ENCODE measurements around the gene MACF1. TPM values are rescaled to one million over a fixed set of nuclear protein-coding genes. Genes with fewer than 3 reads are reported as not detected.

Gene MACF1
- total RNA-seq, 1 experiment from 2014 or later: 265 TPM

GRCh38 chr1:39317910-39318633, 113.6 kb downstream of the MACF1 start:
- BruUV-seq (replicated peaks): no TSS peak
- POLR2A ChIA-PET (ENCODE audit: low non-redundant PET): interaction anchor here (0.7 kb wide), 1 partner anchor 37 kb away, joined by 3 read pairs; no protein-coding TSS in a partner anchor

DNA sequence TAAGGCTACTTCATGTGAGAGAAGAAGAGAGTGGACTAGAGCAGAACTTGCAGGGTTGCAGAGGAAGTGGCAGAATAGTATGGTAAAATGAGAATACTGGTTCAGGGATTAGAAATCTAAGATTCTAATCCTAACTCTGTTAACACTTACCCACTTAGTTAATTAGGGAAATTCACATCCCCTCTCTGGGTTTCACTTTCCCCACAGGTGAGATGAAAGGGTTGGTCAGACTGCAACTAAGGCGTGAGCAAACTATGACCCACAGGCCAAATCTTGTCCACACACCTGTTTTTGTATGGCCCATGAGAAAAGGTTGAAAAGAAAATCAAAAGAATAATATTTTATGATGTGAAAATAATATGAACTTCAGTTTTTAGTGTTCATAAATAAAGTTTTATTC, 117.5 kb downstream of the MACF1 start:
- DNase-seq (ENCODE audit: low spot score): no peak
- Histone ChIP-seq H3K36me3 (ENCODE audit: insufficient read depth, low read length, poor library complexity, severe bottlenecking) (peaks cover 66% of the 10 kb centered on the region), H3K4me1 (ENCODE audit: insufficient read depth, low read length, poor library complexity, severe bottlenecking) (no peaks in the 10 kb centered on the region), H3K27ac (ENCODE audit: low read depth, low read length, poor library complexity, severe bottlenecking) (no peak overlapping the region), H3K4me3 (ENCODE audit: low read depth, low read length, poor library complexity, severe bottlenecking) (no peak overlapping the region), H3K9me3 (ENCODE audit: low read depth, low read length, poor library complexity, severe bottlenecking) (no peaks in the 10 kb centered on the region), H3K27me3 (replicated peaks; ENCODE audit: insufficient read depth, low read depth, low read length, poor library complexity) (no peaks in the 10 kb centered on the region)
- intact Hi-C loops (cut with micrococcal nuclease; ENCODE audit: unreplicated experiment): no loop called here
- no peak for TF ChIP-seq EZH2 (IDR thresholded peaks at IDR 0.05; ENCODE audit: borderline replicate concordance, low read depth, low read length, poor library complexity, severe bottlenecking)
- TF ChIP-seq, protein P1, sequence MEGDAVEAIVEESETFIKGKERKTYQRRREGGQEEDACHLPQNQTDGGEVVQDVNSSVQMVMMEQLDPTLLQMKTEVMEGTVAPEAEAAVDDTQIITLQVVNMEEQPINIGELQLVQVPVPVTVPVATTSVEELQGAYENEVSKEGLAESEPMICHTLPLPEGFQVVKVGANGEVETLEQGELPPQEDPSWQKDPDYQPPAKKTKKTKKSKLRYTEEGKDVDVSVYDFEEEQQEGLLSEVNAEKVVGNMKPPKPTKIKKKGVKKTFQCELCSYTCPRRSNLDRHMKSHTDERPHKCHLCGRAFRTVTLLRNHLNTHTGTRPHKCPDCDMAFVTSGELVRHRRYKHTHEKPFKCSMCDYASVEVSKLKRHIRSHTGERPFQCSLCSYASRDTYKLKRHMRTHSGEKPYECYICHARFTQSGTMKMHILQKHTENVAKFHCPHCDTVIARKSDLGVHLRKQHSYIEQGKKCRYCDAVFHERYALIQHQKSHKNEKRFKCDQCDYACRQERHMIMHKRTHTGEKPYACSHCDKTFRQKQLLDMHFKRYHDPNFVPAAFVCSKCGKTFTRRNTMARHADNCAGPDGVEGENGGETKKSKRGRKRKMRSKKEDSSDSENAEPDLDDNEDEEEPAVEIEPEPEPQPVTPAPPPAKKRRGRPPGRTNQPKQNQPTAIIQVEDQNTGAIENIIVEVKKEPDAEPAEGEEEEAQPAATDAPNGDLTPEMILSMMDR (conservative IDR thresholded peaks at IDR 0.05; ENCODE audit: low read depth, low read length): no peak
- no TSS peak for BruUV-seq (replicated peaks)
- POLR2A ChIA-PET (ENCODE audit: low non-redundant PET): no interaction called here
- CTCF ChIA-PET: no interaction called here

More at GRCh38 chr1:39317910-39318633, 113.6 kb downstream of the MACF1 start:
- TF ChIP-seq, protein P1 (conservative IDR thresholded peaks at IDR 0.05; ENCODE audit: low read depth, low read length): no peak
- TF ChIP-seq EZH2 (IDR thresholded peaks at IDR 0.05; ENCODE audit: borderline replicate concordance, low read depth, low read length, poor library complexity, severe bottlenecking): no peak
- DNase-seq (ENCODE audit: low spot score): no peak
- no peak overlapping the region for H3K27ac ChIP-seq (ENCODE audit: low read depth, low read length, poor library complexity, severe bottlenecking)
- intact Hi-C loops (cut with micrococcal nuclease; ENCODE audit: unreplicated experiment): no loop called here
- H3K4me1 ChIP-seq (ENCODE audit: insufficient read depth, low read length, poor library complexity, severe bottlenecking): no peaks in the 10 kb centered on the region
- CTCF ChIA-PET: no interaction called here
- peaks cover 56% of the 10 kb centered on the region for H3K36me3 ChIP-seq (ENCODE audit: insufficient read depth, low read length, poor library complexity, severe bottlenecking)
- no peaks in the 10 kb centered on the region for H3K27me3 ChIP-seq (replicated peaks; ENCODE audit: insufficient read depth, low read depth, low read length, poor library complexity)
- no peak overlapping the region for H3K4me3 ChIP-seq (ENCODE audit: low read depth, low read length, poor library complexity, severe bottlenecking)
- H3K9me3 ChIP-seq (ENCODE audit: low read depth, low read length, poor library complexity, severe bottlenecking): no peaks in the 10 kb centered on the region

- Histone ChIP-seq H3K36me3 (ENCODE audit: insufficient read depth, low read length, poor library complexity, severe bottlenecking) (peaks cover 62% of the 10 kb centered on the region), H3K4me1 (ENCODE audit: insufficient read depth, low read length, poor library complexity, severe bottlenecking) (no peaks in the 10 kb centered on the region), H3K27me3 (replicated peaks; ENCODE audit: insufficient read depth, low read depth, low read length, poor library complexity) (no peaks in the 10 kb centered on the region), H3K27ac (ENCODE audit: low read depth, low read length, poor library complexity, severe bottlenecking) (no peak overlapping the region), H3K4me3 (ENCODE audit: low read depth, low read length, poor library complexity, severe bottlenecking) (no peak overlapping the region), H3K9me3 (ENCODE audit: low read depth, low read length, poor library complexity, severe bottlenecking) (no peaks in the 10 kb centered on the region)
- intact Hi-C loops (cut with micrococcal nuclease; ENCODE audit: unreplicated experiment): no loop called here
- no peak for DNase-seq (ENCODE audit: low spot score)
- TF ChIP-seq, protein P1 (conservative IDR thresholded peaks at IDR 0.05; ENCODE audit: low read depth, low read length): no peak
- TF ChIP-seq EZH2 (IDR thresholded peaks at IDR 0.05; ENCODE audit: borderline replicate concordance, low read depth, low read length, poor library complexity, severe bottlenecking): no peak
- CTCF ChIA-PET: no interaction called here
- BruUV-seq (replicated peaks): no TSS peak
- POLR2A ChIA-PET (ENCODE audit: low non-redundant PET): no interaction called here
Observed at GRCh38 chr1:39322431-39322830, 117.9 kb downstream of the MACF1 start.

All from A673 (cell line).